Neural cell (in vitro differentiated cells): ENCODE data around the gene ZNF770.
"Not testable (repeated sequence)": the region's sequence is repeated elsewhere in the genome, so short reads cannot be mapped to it uniquely, and the experiment has no call there.

Experiments
- CTCF ChIP-seq: fragments of 450-650 bp; IDR thresholded peaks from 2 replicates; pipeline ENCODE4 v1.5.1; 2014; ENCODE audit warnings: antibody characterized with exemption, mild to moderate bottlenecking, moderate library complexity; ENCODE audit not compliant: poor library complexity, severe bottlenecking
- EP300 ChIP-seq: fragments of 450-650 bp; conservative IDR thresholded peaks from 2 replicates; pipeline ENCODE4 v1.6.1; 2014; ENCODE audit warnings: antibody characterized with exemption, mild to moderate bottlenecking, moderate library complexity; ENCODE audit not compliant: poor library complexity, severe bottlenecking
- POLR2AphosphoS5 ChIP-seq: IDR thresholded peaks from 2 replicates; pipeline ENCODE4 v1.6.1; 2012

- TF ChIP-seq POLR2AphosphoS5, EP300, CTCF: not testable (repeated sequence)
These were observed 17.9 kb downstream of the ZNF770 start for GRCh38 chr15:34970098-34970643.
